KMS-11 (cell line): ENCODE measurements around the gene SEC24A.
"Not testable (repeated sequence)": the region's sequence is repeated elsewhere in the genome, so short reads cannot be mapped to it uniquely, and the experiment has no call there.

Experiments used
- H2AFZ ChIP-seq: fragments of 200-600 bp; sonication (generic); 2 replicates; pipeline ENCODE4 v1.6.1; 2016; ENCODE audit warnings: antibody characterized with exemption, mixed run types, low read depth
- H3K27ac ChIP-seq: fragments of 200-600 bp; sonication (generic); 2 replicates; pipeline ENCODE4 v1.6.1; 2016; ENCODE audit warnings: mild to moderate bottlenecking, mixed run types
- H3K27me3 ChIP-seq: fragments of 200-600 bp; sonication (generic); 2 replicates; pipeline ENCODE4 v1.6.1; 2017; ENCODE audit warnings: mild to moderate bottlenecking, low read depth, mixed run types, moderate library complexity; ENCODE audit not compliant: insufficient read depth
- H3K36me3 ChIP-seq: fragments of 200-600 bp; sonication (generic); 2 replicates; pipeline ENCODE4 v1.6.1; 2017; ENCODE audit warnings: mild to moderate bottlenecking, mixed run types; ENCODE audit not compliant: insufficient read depth
- H3K4me1 ChIP-seq: fragments of 200-600 bp; sonication (generic); 2 replicates; pipeline ENCODE4 v1.6.1; 2016; ENCODE audit warnings: mild to moderate bottlenecking, low read depth, mixed run types; ENCODE audit not compliant: poor library complexity, severe bottlenecking
- H3K4me2 ChIP-seq: fragments of 200-600 bp; sonication (generic); 2 replicates; pipeline ENCODE4 v1.7.0; 2016; ENCODE audit warnings: mild to moderate bottlenecking, mixed run types
- H3K4me3 ChIP-seq: fragments of 200-600 bp; sonication (generic); IDR thresholded peaks from 2 replicates; pipeline ENCODE4 v1.6.1; 2017; ENCODE audit warnings: low read depth, low read length, mixed read lengths; ENCODE audit not compliant: insufficient read depth
- H3K79me2 ChIP-seq: fragments of 200-600 bp; sonication (generic); 2 replicates; pipeline ENCODE4 v1.6.1; 2016; ENCODE audit warnings: low read depth, mixed run types; ENCODE audit not compliant: insufficient read depth
- H3K9ac ChIP-seq: fragments of 200-600 bp; sonication (generic); 2 replicates; pipeline ENCODE4 v1.6.1; 2016; ENCODE audit warnings: mild to moderate bottlenecking, mixed run types
- H4K20me1 ChIP-seq: fragments of 200-600 bp; sonication (generic); 2 replicates; pipeline ENCODE4 v1.6.1; 2016; ENCODE audit warnings: mild to moderate bottlenecking, mixed run types; ENCODE audit not compliant: insufficient read depth
- TF ChIP-seq, protein P1 (sequence below): fragments of 200-600 bp; sonication (generic); conservative IDR thresholded peaks from 2 replicates; pipeline ENCODE4 v1.6.1; 2017; ENCODE audit warnings: low read depth, mild to moderate bottlenecking, antibody characterized with exemption, low read length, moderate library complexity, mixed read lengths

Gene SEC24A

DNA sequence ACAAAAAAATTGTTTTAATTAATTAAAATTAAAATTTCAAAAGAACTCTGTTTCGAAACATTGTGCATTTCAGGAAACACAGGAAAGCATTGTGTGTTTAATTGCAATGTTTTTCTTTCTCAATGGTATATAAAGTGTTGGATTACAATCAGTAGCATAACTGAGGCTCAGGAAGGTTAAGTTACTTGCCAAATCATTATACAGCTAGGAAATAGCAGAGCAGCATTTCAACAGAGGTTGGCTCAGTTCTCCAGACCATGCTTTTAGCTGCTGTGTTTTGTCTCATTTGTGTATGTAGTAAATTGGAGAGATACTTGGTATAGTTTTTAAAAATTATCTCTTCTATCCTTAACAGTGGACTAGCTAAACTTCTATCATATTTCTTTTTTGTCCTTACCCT is 59.7 kb downstream of the SEC24A start:
- Histone ChIP-seq H3K27me3 (no peaks in the 10 kb centered on the region), H3K79me2 (no peaks in the 10 kb centered on the region), H3K4me2 (no peak overlapping the region), H3K27ac (no peak overlapping the region), H3K4me3 (no peak overlapping the region), H3K9ac (no peak overlapping the region), H3K36me3 (no peaks in the 10 kb centered on the region), H4K20me1 (no peaks in the 10 kb centered on the region), H3K4me1 (no peaks in the 10 kb centered on the region), H2AFZ (no peak overlapping the region)
- TF ChIP-seq, protein P1, sequence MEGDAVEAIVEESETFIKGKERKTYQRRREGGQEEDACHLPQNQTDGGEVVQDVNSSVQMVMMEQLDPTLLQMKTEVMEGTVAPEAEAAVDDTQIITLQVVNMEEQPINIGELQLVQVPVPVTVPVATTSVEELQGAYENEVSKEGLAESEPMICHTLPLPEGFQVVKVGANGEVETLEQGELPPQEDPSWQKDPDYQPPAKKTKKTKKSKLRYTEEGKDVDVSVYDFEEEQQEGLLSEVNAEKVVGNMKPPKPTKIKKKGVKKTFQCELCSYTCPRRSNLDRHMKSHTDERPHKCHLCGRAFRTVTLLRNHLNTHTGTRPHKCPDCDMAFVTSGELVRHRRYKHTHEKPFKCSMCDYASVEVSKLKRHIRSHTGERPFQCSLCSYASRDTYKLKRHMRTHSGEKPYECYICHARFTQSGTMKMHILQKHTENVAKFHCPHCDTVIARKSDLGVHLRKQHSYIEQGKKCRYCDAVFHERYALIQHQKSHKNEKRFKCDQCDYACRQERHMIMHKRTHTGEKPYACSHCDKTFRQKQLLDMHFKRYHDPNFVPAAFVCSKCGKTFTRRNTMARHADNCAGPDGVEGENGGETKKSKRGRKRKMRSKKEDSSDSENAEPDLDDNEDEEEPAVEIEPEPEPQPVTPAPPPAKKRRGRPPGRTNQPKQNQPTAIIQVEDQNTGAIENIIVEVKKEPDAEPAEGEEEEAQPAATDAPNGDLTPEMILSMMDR = no peak

DNA sequence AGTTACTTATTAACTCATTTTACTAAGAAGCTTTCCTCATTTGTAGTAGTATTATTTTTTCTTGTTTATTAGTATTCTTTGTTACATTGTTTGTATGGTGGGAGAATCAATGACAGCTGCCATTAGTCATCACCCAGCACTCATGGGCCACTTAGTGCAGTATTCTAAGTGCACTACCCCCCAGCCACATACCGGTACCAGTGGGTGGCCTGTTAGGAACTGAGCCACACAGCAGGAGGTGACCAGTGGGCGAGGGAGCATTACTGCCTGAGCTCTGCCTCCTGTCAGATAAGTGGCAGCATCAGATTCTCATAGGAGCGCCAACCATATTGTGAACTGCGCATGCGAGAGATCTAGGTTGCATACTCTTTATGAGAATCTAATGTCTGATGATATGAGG is 65.5 kb downstream of the SEC24A start:
- Histone ChIP-seq H3K4me3 (no peak overlapping the region), H2AFZ (no peak overlapping the region), H3K27ac (no peak overlapping the region), H3K4me2 (no peak overlapping the region), H3K36me3 (peaks cover 3% of the 10 kb centered on the region; the same call in 1 of the 2 replicates), H3K4me1 (no peaks in the 10 kb centered on the region), H3K27me3 (no peaks in the 10 kb centered on the region), H3K79me2 (no peaks in the 10 kb centered on the region), H4K20me1 (no peaks in the 10 kb centered on the region), H3K9ac (no peak overlapping the region)
- TF ChIP-seq, protein P1 = no peak

DNA sequence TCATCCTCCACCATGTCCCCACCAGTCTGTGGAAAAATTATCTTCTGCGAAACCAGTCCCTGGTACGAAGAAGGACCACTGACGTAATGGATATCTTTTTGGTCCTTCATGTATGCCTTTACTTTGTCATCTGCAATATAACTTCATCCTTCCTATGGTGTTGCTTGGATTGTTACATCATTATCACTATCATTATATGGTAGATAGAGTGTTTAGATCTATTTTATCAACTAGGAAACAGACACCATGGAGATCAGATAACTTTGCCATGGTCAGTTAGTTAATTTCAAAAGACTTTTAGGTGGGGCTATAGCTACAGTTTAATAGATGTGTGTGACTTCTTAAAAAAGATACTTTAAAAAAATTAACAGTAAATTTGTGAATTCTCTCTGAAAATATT is 66.0 kb downstream of the SEC24A start:
- H3K4me2 ChIP-seq = no peak overlapping the region
- TF ChIP-seq, protein P1 = no peak
- no peak overlapping the region for H3K9ac ChIP-seq
- no peaks in the 10 kb centered on the region for H3K27me3 ChIP-seq
- H3K79me2 ChIP-seq = no peaks in the 10 kb centered on the region
- no peak overlapping the region for H3K4me3 ChIP-seq
- no peaks in the 10 kb centered on the region for H4K20me1 ChIP-seq
- no peak overlapping the region for H3K27ac ChIP-seq
- H2AFZ ChIP-seq = no peak overlapping the region
- peaks cover 3% of the 10 kb centered on the region; the same call in 1 of the 2 replicates for H3K36me3 ChIP-seq
- H3K4me1 ChIP-seq = no peaks in the 10 kb centered on the region

DNA sequence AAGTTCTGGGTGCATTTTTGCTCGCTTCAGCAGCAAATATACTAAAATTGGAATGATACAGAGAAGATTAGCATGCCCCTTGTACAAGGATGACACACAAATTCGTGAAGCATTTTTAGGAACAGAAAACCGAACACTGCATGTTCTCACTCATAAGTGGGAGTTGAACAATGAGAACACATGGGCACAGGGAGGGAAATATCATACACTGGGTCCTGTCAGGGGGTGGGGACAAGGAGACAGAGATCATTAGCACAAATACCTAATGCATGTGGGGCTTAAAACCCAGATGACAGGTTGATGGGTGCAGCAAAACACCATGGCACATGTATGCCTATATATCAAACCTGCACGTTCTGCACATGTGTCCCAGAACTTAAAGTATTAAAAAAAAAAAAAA is 66.9 kb downstream of the SEC24A start:
- H3K4me3 ChIP-seq, H3K4me1 ChIP-seq, H3K9ac ChIP-seq, H3K27ac ChIP-seq, H3K4me2 ChIP-seq, H3K79me2 ChIP-seq, H3K36me3 ChIP-seq, H2AFZ ChIP-seq, H3K27me3 ChIP-seq, H4K20me1 ChIP-seq: not testable (repeated sequence)

DNA sequence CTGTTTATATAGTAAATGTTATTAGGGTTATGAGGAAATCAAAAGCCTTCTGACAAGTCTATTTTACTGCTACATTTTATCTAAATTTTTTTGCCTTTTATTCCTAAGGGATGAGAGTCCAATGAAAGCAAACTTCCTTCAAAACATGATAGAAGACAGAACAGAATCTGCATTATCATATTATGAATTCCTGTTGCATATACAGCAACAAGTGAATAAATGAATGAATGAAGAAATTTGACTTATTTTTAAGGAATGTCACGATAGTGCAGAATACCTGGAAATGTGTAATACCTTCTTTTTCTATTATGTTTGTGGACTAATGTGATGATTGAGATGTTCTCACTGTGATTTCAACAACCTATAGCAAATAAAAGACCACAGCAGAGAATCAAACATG is 76.3 kb downstream of the SEC24A start:
- Histone ChIP-seq H3K79me2 (no peaks in the 10 kb centered on the region), H3K4me3 (no peak overlapping the region), H3K27me3 (no peaks in the 10 kb centered on the region), H3K27ac (no peak overlapping the region), H3K9ac (no peak overlapping the region), H3K36me3 (0 out of 2 replicates have a peak, but pooled peaks cover 3% of the 10 kb centered on the region), H3K4me2 (no peak overlapping the region), H3K4me1 (no peaks in the 10 kb centered on the region), H2AFZ (no peak overlapping the region), H4K20me1 (no peaks in the 10 kb centered on the region)
- TF ChIP-seq, protein P1 = no peak
